GM18951 (cell line): ENCODE measurements around the gene LGI2.
"Not testable (repeated sequence)": the region's sequence is repeated elsewhere in the genome, so short reads cannot be mapped to it uniquely, and the experiment has no call there.

Source experiments
- POLR2A ChIP-seq: IDR thresholded peaks from 4 replicates; pipeline ENCODE4 v1.6.1; 2011; ENCODE audit warnings: mild to moderate bottlenecking; ENCODE audit not compliant: insufficient read length, insufficient read depth; ENCODE audit errors: extremely low read depth
- in situ Hi-C: fragments of 300-500 bp; cut with MboI; formaldehyde crosslinking; loops from one replicate; pipeline ENCODE4 v1.12.0; 2022; ENCODE audit warnings: low sequenced_read_pairs, mixed read lengths, inconsistent platforms; ENCODE audit not compliant: unreplicated experiment

LGI2 gene, protein sequence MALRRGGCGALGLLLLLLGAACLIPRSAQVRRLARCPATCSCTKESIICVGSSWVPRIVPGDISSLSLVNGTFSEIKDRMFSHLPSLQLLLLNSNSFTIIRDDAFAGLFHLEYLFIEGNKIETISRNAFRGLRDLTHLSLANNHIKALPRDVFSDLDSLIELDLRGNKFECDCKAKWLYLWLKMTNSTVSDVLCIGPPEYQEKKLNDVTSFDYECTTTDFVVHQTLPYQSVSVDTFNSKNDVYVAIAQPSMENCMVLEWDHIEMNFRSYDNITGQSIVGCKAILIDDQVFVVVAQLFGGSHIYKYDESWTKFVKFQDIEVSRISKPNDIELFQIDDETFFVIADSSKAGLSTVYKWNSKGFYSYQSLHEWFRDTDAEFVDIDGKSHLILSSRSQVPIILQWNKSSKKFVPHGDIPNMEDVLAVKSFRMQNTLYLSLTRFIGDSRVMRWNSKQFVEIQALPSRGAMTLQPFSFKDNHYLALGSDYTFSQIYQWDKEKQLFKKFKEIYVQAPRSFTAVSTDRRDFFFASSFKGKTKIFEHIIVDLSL

DNA sequence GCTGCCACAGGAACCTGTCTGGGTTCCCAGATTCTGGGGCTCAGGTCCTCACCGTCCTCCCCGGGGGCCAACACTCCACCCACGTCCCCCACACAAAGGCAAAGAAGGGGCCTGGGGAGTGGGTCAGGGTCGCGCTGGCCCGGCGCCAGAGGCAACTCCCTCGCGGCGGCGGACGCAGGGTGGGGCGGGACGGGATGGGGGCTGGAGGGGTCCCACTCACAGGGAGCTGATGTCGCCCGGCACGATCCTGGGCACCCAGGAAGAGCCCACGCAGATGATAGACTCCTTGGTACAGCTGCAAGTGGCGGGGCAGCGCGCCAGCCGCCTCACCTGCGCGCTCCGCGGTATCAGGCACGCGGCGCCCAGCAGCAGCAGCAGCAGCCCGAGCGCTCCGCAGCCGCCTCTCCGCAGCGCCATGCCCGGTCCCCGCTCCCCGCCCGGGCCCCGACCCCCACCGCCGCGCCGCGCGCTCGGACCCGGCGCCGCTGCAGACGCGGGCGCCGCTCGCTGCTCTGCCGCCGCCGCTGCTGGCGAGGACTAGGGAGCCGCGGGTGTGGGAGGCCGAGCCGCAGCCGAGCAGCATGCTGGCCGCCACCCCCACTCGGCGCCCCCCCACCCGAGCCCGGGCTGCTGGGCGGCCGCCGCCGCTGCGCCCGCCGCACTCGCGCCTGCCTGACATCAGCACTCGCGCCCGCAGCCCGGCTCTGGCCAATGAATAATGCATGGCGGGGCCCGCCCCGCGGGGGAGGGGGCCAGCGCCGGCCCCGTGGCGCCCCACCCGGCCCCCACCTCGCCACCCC, at the start of gene LGI2:
Gene LGI2 (minus strand): TSS at position 670 of the 800 bp plus-strand sequence. CDS start 253 bp downstream, at position 417.
- no peak for TF ChIP-seq POLR2A
- in situ Hi-C loops: no loop called here

DNA sequence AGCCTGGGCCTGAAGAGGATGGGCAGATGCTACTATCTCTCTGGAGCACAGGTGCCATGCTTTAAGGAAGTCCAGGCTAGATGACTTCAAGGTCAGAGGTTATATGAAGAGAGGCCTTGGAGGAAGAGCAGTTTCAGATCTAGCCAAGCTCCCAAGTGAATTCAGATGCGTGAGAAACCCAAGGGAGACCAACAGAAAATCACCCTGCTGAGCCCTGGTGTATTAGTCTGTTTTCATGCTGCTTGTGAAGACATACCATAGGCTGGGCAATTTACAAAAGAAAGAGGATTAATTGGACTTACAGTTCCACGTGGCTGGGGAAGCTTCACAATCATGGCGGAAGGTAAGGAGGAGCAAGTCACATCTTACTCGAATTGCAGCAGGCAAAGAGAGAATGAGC, 47.8 kb upstream of the LGI2 start:
- in situ Hi-C loops: no loop called here
- TF ChIP-seq POLR2A: no peak

GRCh38 chr4:25076625-25077398, 46.1 kb upstream of the LGI2 start:
- in situ Hi-C loops: no loop called here
- TF ChIP-seq POLR2A: no peak

DNA sequence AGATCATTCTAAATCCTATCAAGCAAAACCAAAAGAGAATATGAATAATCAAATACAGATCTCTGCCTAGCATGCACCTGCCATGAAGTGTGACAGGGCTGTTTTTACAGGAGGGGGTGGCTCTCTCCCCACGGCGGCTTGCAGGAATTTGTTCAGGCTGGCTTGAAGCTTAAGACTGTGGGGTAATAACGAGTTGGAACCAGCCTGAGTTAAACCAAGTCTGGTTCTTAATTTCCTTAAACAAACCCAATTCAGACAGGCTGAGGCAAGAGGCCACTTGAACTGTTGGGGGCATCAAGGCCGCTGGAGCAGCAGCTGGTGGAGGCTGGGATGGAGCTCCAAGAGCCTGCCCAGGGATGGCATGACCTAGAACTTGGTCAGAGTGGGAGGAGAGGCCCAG, 45.1 kb upstream of the LGI2 start:
- TF ChIP-seq POLR2A: no peak
- in situ Hi-C loops: no loop called here

GRCh38 chr4:25075129-25075528, 44.4 kb upstream of the LGI2 start:
- no peak for TF ChIP-seq POLR2A
- in situ Hi-C loops: no loop called here

GRCh38 chr4:25070545-25070944, 39.8 kb upstream of the LGI2 start:
- no peak for TF ChIP-seq POLR2A
- in situ Hi-C loops: no loop called here

DNA sequence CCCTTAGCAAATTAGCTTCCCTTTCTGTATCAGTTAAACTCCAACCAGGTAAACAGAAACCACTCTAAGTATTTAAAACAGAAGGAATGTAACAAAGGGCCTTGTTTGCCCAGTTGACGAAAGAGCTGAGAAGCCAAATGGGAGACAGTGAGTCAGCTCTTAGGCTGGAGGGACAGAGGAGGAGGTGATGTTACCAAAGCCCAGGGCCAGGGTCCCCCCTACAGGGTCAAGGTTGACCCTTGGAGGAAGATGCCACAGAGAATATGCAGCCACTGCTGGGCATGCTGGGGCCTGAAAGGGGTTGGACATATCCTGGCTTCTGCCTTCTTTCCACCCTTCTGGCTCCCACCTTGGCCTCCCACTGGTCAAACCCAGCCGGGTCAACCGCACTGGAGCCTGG, 38.3 kb upstream of the LGI2 start:
- in situ Hi-C loops: no loop called here
- no peak for TF ChIP-seq POLR2A

GRCh38 chr4:25068386-25068785, 37.6 kb upstream of the LGI2 start:
- TF ChIP-seq POLR2A: no peak
- in situ Hi-C loops: no loop called here

GRCh38 chr4:25065932-25066590, 35.3 kb upstream of the LGI2 start:
- in situ Hi-C loops: no loop called here
- no peak for TF ChIP-seq POLR2A

DNA sequence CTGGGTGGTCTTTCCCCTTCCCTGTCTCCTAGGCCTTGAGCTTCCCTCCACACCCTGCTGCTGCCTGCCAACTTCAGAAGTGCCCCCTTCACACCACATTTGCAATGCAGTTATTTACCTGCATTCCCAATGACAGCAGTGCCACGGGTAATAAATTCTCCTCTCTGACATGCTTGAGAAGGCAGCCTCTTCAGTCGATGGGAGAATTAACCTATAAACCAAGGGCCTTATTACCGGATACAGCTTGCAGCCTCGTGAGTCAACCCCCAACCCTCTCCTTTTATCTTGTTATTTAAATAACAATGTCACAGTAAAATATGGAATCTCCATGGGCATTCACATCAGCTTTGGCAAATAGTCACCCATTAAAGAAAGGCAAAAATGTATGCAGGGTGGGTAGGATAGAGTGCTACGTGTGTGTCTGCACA, 34.7 kb upstream of the LGI2 start:
- TF ChIP-seq POLR2A: no peak
- in situ Hi-C loops: no loop called here

DNA sequence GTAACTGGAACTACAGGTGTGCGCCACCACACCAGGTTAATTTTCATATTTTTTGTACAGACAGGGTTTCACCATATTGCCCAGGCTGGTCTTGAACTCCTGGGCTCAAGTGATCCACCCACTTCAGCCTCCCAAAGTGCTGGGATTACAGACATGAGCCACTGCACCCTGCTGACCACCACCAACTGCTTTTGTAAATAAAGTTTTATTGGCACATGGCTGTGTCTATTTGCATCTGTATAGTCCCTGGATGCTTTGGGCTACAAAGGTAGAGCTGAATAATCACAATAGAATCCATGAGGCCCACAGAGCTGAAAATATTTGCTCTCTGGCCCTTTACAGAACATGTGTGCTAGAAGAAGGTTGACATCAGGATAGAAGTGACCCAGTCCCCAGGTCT, 33.7 kb upstream of the LGI2 start:
- in situ Hi-C loops: not testable (repeated sequence)

GRCh38 chr4:25063116-25063515, 32.4 kb upstream of the LGI2 start:
- in situ Hi-C loops: no loop called here
- TF ChIP-seq POLR2A: no peak
